Spinal cord (tissue), 10 donors: ENCODE results near the gene BIRC3. TPM values are rescaled to one million over a fixed set of nuclear protein-coding genes. Genes with fewer than 3 reads are reported as not detected.

Source experiments
- DNase-seq, 6 donors: peaks; one replicate each; pipeline versions ENCODE4 v3.0.0 to v3.0.0-alpha.2; 2013 to 2015; ENCODE audit warnings: low spot score in 6 of 6, low read depth in 4 of 6
- H3K27ac ChIP-seq: one replicate; pipeline ENCODE4 v1.5.1; 2013; ENCODE audit warnings: low read depth, low read length, control low read depth
- H3K27me3 ChIP-seq: one replicate; pipeline ENCODE4 v1.6.1; 2013; ENCODE audit warnings: low read length; ENCODE audit not compliant: control insufficient read depth, insufficient read depth
- H3K36me3 ChIP-seq: one replicate; pipeline ENCODE4 v1.6.1; 2013; ENCODE audit warnings: low read length; ENCODE audit not compliant: control insufficient read depth, insufficient read depth
- H3K4me1 ChIP-seq: one replicate; pipeline ENCODE4 v1.6.1; 2013; ENCODE audit warnings: low read length; ENCODE audit not compliant: control insufficient read depth, insufficient read depth
- H3K4me3 ChIP-seq: one replicate; pipeline ENCODE4 v1.5.1; 2013; ENCODE audit warnings: low read depth, low read length, control low read depth
- H3K9me3 ChIP-seq: one replicate; pipeline ENCODE4 v1.6.1; 2013; ENCODE audit warnings: low read length; ENCODE audit not compliant: control insufficient read depth, insufficient read depth
- WGBS: methylation state at CpG from one replicate; pipeline ENCODE4 v1.1.5; 2013; ENCODE audit warnings: missing lambda C conversion rate; ENCODE audit not compliant: insufficient coverage; 5-methylcytosine and 5-hydroxymethylcytosine counted together
- polyA plus RNA-seq, 2 donors: library from polyadenylated mRNA; unstranded; fragments of 120-200 nt; gene quantifications; one replicate each; pipeline ENCODE4 v1.2.1, GENCODE V29; 2013; ENCODE audit not compliant: insufficient read length in 2 of 2
- total RNA-seq, 2 donors: library from RNA; depleted of rRNA in 1 of 2; stranded (reverse); fragments of 120-200 nt in 1 of 2; fragments of >200 nt in 1 of 2; gene quantifications; one replicate each; pipeline versions ENCODE4 v1.2.3 to v1.2.4, GENCODE V29; 2013 to 2014
- donor health status: healthy.

The BIRC3 gene
- total and polyA plus RNA-seq, 4 donors, result 1.8 to 6.2 (median 3.1) TPM

DNA sequence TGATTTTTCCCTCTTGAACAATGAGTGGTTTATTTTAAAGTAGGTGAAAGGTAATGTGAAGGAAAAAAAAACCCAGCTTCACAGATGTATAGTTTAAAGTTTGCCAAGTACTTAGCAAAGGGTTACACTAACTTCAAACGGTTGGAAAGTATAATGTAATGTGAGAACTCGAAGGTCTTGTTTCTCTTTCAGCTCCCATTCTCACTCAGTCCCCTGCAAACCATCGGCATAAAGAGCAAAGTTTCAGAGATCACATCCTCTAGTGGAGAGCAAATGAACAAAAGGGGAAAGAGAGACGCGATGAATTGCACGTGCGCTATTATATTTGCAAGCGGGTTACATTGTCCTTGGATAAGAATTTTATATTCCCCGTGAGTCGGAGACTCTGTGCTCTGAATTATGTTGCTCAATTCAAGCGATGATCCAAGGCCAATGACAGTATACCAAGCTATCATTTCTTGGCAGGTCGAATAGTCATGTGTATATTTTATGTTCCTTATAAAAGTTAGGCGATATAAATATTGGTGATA lies 37.6 kb upstream of the BIRC3 start:
- no peak overlapping the region for H3K27ac ChIP-seq

DNA sequence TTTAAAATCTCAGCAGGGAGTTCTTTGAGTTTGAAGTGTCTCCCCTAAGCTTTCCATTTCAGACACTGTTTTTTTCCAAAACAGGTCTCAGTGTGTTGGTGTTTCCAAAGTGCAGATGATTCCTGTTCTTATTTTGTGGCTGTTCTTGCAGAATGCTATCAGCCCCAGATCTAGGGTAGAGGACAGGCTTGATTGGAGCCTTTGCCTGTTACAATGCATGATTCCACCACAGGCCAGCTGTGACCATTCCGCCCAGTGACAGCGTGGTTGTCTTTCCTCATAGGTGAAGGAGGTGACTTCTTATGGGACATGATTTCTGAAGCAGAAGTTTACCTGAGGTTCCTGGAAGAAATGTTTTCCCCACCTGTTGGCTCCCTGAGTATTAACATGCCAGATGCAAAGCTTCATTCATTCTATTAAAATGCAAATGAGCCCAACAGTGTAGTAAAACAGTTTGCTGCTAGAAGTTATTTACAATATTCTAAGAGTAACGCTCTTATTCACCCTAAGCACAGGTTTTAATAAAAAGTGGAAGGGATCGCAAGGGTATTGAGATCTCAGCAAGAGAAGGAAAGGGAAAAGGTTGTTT lies 36.9 kb upstream of the BIRC3 start:
- WGBS, result 50% methylated on average over 1 of the region's 4 CpGs

More for the DNA sequence above, 37.6 kb upstream of the BIRC3 start:
- Histone ChIP-seq H3K4me1 (peaks cover 3% of the 10 kb centered on the region), H3K4me3 (peak overlapping the region; percentile 7), H3K9me3 (no peaks in the 10 kb centered on the region), H3K27me3 (no peaks in the 10 kb centered on the region), H3K36me3 (no peaks in the 10 kb centered on the region)
- peak in 2 of 6 donors; percentile 58 to 70 for DNase-seq
- WGBS, result 10% methylated on average over 5 of the region's 13 CpGs

DNA sequence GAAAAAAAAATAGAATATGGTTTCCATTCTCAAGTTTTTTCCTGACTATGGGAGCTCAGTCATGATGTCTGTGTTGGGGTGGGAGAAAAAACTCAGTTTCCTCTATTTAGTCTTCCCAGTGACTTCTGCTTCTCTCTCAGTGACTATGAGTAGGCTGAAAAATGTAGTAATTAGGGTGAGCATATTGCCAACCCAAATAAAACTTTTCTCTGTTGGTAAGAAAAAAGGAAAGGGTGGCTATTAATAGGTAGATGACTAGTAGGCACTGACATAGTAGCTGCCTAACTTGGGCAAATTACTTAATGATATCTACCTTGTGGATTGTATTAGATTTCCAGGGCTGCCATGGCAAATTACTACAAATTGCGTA lies 34.2 kb upstream of the BIRC3 start:
- H3K9me3 ChIP-seq, result no peaks in the 10 kb centered on the region
- no peak overlapping the region for H3K4me3 ChIP-seq
- WGBS, result no CpG with 5 or more reads among the region's 1 CpG
- H3K27ac ChIP-seq, result no peak overlapping the region
- no peaks in the 10 kb centered on the region for H3K27me3 ChIP-seq
- DNase-seq, result no peak
- H3K36me3 ChIP-seq, result no peaks in the 10 kb centered on the region
- peaks cover 3% of the 10 kb centered on the region for H3K4me1 ChIP-seq

More for the DNA sequence above, 36.9 kb upstream of the BIRC3 start:
- Histone ChIP-seq H3K27ac (no peak overlapping the region), H3K4me3 (no peak overlapping the region), H3K9me3 (no peaks in the 10 kb centered on the region), H3K4me1 (peaks cover 3% of the 10 kb centered on the region), H3K27me3 (no peaks in the 10 kb centered on the region), H3K36me3 (no peaks in the 10 kb centered on the region)
- peak in 1 of 6 donors; percentile 48 for DNase-seq

DNA sequence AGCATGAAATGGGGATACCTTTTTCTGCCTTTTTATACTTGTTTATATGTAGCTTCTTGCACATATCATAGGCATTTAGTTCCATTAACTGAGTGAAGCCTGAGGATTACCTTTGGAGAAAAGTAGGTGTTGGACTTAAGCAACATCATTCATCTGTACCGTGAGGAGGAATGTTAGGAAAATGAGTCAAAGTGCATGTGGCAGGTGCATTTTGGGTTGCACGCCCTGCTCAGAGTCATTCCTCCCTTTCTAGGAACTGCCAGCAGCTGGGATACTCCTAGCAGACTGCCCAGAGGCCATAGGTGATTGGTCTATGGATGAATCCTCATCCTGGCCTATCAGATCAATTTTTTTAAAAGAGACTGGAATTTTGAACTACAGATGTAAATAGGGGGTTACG lies 33.3 kb upstream of the BIRC3 start:
- no peak overlapping the region for H3K27ac ChIP-seq
- no peak for DNase-seq
- no CpG with 5 or more reads among the region's 3 CpGs for WGBS
- peaks cover 3% of the 10 kb centered on the region for H3K4me1 ChIP-seq
- H3K4me3 ChIP-seq, result no peak overlapping the region
- H3K27me3 ChIP-seq, result no peaks in the 10 kb centered on the region
- no peaks in the 10 kb centered on the region for H3K36me3 ChIP-seq
- no peaks in the 10 kb centered on the region for H3K9me3 ChIP-seq

DNA sequence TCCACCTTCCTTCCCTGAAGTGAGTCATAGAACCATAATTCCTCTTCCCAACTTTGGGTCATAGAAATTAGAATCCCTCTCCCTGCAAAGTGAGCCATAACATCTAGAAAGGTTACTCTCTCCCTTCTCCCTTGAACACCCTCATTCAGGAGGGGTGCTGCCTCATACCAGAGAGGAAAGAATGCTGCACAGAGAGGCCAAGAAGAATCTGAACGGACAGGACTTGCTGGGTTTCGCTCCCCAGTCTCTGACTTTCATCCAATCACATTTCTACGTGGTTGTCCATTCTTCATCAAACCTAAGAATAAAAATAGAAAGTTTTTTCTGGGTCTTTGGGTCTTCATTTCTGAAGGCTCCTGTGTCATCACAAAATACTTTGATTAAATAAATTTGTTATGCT lies 31.0 kb upstream of the BIRC3 start:
- no peak overlapping the region for H3K4me3 ChIP-seq
- no peaks in the 10 kb centered on the region for H3K36me3 ChIP-seq
- DNase-seq, result no peak
- H3K27ac ChIP-seq, result no peak overlapping the region
- no peaks in the 10 kb centered on the region for H3K9me3 ChIP-seq
- WGBS, result no CpG with 5 or more reads among the region's 3 CpGs
- no peaks in the 10 kb centered on the region for H3K4me1 ChIP-seq
- H3K27me3 ChIP-seq, result no peaks in the 10 kb centered on the region

DNA sequence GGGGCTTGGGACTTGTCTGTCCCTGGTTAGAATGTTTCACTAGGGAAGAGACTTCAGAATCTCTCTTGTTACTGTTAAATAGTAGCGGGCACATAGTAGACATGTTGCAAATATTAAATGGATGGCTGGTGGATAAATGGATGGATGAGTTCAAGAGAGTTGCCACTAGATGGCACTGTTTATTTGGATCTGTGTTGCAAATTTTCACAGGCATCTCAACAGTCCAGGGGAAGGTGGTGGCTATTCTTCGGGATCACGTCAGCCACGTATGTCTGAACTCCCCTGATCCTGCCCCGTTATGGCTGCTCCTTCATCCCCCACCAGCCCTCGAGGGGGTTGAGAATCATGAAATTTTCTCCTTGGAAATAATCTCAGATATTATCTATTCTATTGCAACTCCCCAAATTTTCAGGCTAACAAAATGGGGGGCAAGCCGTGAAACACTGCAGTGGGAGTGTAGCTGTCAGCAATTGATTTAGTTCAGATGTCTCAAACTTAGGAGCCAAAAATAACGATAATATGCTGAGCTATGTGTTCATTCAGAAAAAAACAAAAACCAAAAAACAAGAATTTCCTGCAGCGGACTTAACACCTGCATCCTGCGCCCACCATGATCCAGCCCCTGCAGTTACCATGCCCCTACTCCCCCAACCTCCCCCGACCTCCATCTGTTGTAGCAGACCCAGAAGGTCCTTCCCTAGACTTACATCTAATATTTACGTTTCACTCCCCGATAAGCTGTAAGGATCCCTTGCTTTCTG lies 29.1 kb upstream of the BIRC3 start:
- no peaks in the 10 kb centered on the region for H3K36me3 ChIP-seq
- H3K4me3 ChIP-seq, result no peak overlapping the region
- no peaks in the 10 kb centered on the region for H3K27me3 ChIP-seq
- peak in 5 of 6 donors; percentile 48 to 92 (median 59) for DNase-seq
- no peaks in the 10 kb centered on the region for H3K9me3 ChIP-seq
- H3K4me1 ChIP-seq, result no peaks in the 10 kb centered on the region
- no peak overlapping the region for H3K27ac ChIP-seq
- 73% methylated on average over 6 of the region's 13 CpGs for WGBS

DNA sequence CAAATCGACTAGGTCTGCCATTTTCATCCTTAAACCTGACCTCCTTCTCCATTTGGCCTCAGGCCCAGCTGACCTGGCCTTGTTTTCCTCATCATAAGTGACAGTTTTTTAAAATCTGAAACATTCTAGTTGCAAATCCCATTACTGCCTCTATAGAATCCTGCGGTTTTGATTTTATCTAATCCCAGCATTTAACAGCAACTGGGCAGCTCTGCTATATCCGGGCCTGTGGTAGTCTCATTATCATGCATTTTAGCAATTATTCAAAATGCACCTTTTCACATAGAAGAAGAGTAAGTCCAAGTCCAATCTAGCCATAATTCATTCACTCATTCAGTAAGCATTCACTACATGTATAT lies 28.6 kb upstream of the BIRC3 start:
- no peaks in the 10 kb centered on the region for H3K4me1 ChIP-seq
- no peak overlapping the region for H3K4me3 ChIP-seq
- H3K9me3 ChIP-seq, result no peaks in the 10 kb centered on the region
- H3K27me3 ChIP-seq, result no peaks in the 10 kb centered on the region
- no peak overlapping the region for H3K27ac ChIP-seq
- no peaks in the 10 kb centered on the region for H3K36me3 ChIP-seq
- WGBS, result 100% methylated on average over 2 of the region's 3 CpGs
- no peak for DNase-seq

DNA sequence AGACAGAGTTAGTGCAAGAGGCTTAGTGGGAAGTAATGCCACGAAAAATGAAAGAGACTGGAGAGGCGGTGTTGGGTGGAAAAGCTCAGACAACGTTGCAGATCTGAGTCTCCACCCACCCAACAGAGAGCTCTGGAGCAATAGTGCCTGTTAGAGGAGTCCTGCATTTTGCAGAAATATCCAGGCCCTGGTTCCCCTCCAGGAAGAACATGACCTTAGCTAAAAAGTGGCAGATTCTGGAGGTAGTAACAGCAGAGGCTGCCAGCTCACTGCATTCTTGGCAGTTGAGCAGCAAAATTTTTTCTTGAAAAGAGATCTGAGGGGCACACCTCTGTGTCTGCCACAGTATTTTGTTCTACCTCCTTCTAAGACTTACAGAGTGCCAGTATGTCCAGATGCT lies 27.7 kb upstream of the BIRC3 start:
- no peaks in the 10 kb centered on the region for H3K4me1 ChIP-seq
- H3K36me3 ChIP-seq, result no peaks in the 10 kb centered on the region
- peak overlapping the region; percentile 16 for H3K27ac ChIP-seq
- WGBS, result 50% methylated on average over 1 of the region's 3 CpGs
- no peaks in the 10 kb centered on the region for H3K9me3 ChIP-seq
- H3K27me3 ChIP-seq, result no peaks in the 10 kb centered on the region
- no peak overlapping the region for H3K4me3 ChIP-seq
- no peak for DNase-seq

DNA sequence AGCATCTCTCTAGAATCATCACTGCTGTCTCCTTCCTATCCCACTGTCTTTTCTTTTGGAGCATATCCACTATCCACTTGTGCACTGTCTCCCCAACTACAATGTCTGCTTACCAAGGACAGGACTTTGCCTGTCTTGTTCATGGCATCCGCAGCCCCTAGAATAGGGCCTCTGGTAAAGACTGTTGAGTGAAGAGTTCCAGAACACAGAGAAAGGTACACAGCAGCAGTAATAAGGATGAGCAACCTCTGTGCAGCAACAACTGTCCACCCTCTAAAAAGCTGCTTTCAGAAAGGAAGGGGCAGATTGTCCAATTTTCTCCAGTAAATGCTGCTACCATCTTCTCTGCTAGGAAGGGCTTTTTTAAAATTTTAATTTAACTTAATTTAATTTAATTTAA lies 25.5 kb upstream of the BIRC3 start:
- Histone ChIP-seq H3K27me3 (no peaks in the 10 kb centered on the region), H3K4me3 (no peak overlapping the region), H3K9me3 (no peaks in the 10 kb centered on the region), H3K27ac (no peak overlapping the region), H3K36me3 (no peaks in the 10 kb centered on the region), H3K4me1 (no peaks in the 10 kb centered on the region)
- WGBS, result no CpG with 5 or more reads among the region's 1 CpG
- no peak for DNase-seq

DNA sequence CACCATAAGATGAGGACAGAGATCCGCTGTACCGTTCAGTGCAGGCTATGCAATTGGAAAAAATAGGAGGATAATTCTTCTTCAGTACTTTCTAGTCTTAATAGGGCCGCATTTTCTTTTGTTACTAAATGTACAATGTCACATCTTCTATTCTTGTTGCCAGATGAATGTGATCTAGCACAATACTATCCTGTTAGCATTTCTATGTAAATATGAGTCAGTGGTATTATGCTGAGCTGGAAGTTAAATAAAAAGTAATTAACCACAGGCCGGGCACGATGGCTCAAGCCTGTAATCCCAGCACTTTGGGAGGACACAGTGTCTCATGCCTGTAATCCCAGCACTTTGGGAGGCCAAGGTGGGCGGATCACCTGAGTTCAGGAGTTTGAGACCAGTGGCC lies 24.4 kb upstream of the BIRC3 start:
- no peak overlapping the region for H3K4me3 ChIP-seq
- H3K27ac ChIP-seq, result no peak overlapping the region
- H3K4me1 ChIP-seq, result no peaks in the 10 kb centered on the region
- WGBS, result 53% methylated on average over 2 of the region's 6 CpGs
- no peaks in the 10 kb centered on the region for H3K9me3 ChIP-seq
- DNase-seq, result no peak
- H3K27me3 ChIP-seq, result no peaks in the 10 kb centered on the region
- H3K36me3 ChIP-seq, result no peaks in the 10 kb centered on the region
